IPS DF 4.7 (cell line): ENCODE measurements around the gene VPS37B.

Experiments used
- DNase-seq: peaks from one replicate; pipeline ENCODE4 v3.0.0-alpha.2; 2013; ENCODE audit warnings: low spot score; ENCODE audit errors: extremely low read depth

VPS37B gene

DNA sequence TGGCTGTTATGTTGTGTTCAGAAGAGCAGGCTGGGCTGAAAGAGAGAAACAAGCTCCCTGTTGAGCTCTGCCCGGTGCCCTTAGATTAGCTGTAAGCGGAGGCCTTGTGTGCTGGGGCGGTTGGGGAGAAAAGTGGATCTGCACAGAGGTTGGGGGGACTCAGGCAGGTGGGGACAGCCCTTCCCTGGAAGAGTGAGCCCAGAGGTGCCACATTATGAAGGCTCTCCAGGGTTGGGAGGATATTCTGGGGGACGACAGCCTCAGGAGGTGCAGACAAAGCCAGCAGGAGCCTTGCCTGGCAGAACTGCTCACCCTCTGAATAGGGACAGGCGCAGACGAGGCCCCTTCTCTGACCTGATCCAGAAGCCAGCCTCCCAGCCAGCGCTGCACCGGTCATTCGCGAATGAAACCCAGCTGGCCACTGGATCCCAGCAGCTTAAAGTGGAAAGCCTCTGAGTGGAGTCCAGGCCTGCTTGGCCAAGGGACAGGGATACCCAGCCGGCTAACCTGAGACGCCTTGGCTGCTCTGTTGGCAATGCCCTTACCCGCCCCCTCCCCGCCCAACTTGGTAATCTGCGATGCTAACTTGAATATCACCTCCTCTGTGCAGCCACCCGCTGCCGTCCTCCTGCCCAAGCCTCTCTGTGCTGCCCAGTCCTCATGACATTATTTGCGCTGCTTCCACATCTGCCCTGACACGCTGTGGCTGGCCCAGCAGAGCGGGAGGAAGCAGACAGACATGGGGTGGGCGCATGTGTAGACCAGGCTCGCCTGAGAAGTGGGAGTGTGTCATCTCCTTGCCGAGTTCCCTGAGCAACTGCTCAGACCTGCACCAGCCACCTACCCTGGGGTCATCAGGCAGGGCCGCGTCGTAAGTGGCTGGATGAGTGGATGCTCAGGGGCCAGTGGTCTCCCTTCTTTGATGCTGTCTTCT is 55.1 kb downstream of the VPS37B start:
- DNase-seq: no peak

DNA sequence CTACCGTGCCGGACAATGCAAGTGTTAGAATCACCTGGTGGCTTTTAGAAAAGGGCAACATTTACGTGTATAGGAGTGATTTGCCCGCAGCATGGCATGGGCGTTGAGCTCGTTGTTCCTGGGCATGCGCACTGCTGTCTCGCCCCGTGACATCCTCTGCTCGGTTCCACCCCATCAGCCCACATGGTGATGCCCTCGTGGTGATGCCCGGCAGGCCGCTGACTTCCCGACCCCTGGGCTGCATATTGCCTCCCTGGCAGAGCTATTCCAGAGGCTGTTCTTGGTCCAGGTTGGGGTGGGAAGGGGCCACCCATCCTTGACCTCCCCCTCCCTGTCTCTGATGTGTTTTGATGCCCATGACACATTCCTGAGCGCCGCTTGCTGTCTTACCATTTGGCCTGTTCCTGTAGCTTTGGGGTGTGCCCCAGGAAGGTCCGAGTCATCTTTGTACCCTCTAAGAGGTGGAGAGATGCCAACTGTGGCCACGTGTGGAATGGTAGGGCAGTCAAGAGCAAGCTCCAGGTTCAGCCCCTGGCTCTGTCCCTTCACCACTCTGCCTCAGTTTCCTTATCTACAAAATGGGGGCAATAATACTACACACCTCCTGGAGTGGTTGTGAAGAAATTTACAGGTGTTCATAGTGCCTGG is 55.9 kb downstream of the VPS37B start:
- no peak for DNase-seq

DNA sequence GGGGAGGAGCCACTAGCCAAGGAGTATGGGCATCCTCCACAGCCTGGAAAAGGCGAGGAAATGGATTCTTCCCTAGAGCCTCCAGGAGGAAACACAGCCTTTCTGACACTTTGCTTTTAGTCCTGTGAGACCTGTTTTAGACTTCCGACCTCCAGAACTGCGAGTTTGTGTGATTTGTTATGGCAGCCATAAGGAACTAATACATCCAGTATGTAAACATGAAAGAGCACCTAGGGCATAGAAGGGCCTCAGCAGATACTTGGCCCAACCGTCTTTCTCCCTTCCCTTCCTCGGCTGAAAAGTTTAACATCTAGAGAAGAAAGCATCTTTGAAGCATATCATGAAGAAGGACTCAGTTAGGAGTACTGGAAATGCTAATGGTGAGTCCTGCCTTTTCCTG is 57.1 kb downstream of the VPS37B start:
- DNase-seq: no peak

DNA sequence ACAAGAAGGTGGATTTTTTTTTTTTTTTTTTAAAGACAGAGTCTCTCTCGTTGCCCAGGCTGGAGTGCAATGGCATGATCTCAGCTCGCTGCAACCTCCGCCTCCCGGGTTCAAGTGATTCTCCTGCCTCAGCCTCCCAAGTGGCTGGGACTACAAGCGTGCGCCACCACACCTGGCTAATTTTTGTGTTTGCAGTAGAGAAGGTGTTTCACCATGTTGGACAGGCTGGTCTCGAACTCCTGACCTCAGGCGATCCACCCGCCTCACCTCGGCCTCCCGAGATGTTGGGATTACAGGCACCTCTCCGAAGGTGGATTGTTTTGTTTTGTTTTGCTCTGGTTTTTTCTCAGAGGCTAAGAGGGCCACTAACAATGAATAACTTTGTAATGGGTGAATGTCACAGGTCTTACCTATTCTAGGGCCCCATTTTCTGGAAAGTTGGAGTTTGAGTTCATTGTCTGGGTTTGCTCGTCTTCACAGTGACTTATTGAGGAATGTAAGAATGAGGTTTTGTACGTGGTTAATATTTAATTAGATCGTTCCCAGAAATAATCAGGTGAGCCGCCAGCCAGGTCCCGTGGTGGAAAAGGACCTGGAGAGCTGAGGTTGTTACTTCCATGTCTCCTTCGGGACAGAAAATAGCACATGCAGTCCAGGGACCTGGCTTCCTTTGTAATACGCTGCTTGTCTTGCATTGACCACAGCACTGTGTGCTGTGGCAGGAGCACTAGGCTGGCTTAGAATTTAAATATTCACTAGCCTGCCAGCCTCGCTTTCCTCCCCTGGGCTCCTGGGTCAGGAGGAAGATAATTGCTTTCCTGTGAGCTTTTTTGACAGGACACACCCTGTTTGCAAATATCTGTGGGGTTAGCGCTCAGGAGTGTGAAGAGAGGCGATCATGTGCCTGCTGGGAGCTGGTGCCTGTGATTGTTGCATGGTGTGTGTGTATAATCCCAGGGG is 58.3 kb downstream of the VPS37B start:
- DNase-seq: no peak

DNA sequence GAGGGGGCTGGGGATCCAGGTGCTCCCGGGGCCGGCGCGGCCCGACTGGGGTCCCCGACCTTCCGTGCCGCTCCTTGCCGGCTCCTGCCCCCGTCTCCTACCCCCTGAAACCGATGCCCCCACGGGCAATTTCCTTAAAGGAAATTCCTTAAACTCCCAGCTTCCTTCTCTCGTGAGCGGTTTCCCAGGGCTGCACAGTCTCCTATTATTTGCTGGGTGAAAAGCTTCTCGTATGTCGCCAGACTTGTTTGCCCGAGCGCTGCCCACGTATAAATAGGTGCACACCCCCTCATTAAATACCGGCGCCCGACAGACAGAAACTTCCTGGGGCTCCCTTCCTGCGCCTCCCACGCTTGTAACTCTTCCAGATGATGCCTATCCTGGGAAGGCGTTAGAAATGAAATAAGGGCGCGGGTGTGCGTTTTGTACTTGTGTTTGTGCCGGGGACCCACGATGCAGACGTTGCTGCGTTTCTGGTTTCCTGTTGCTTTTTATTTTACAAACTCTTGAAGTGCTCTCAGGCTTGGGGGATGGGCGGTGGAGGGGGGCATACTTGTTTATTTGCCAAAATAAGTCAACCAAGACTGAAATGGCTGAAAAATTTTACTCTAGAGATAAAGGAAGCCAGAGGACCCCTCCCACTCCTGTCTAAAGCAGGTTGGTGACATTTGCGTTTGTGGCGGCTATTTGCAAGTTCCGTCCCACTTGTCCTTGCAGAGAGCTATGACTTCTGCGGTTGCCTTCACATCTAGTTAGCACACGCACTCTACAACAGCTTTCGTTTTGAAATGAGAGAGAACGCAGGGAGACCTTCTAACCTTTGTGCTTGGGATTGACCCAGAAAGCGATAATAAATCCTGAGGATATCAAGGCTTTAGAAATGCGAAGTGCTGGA is 59.6 kb downstream of the VPS37B start:
- DNase-seq: no peak

DNA sequence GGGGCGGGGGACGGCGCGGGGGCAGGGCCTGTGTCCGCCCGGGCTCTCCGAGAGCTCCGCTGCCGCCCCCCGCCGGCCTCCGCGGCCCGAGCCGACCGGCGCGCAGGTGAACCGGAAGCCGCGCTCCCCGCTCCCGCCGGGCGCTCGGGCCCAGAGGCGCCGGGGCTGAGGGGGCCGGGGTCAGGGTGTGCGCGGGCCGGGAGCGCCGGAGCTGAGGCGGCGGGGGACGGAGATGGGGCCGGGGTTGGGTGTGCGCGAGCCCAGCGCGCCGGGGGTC is 60.2 kb downstream of the VPS37B start:
- no peak for DNase-seq

DNA sequence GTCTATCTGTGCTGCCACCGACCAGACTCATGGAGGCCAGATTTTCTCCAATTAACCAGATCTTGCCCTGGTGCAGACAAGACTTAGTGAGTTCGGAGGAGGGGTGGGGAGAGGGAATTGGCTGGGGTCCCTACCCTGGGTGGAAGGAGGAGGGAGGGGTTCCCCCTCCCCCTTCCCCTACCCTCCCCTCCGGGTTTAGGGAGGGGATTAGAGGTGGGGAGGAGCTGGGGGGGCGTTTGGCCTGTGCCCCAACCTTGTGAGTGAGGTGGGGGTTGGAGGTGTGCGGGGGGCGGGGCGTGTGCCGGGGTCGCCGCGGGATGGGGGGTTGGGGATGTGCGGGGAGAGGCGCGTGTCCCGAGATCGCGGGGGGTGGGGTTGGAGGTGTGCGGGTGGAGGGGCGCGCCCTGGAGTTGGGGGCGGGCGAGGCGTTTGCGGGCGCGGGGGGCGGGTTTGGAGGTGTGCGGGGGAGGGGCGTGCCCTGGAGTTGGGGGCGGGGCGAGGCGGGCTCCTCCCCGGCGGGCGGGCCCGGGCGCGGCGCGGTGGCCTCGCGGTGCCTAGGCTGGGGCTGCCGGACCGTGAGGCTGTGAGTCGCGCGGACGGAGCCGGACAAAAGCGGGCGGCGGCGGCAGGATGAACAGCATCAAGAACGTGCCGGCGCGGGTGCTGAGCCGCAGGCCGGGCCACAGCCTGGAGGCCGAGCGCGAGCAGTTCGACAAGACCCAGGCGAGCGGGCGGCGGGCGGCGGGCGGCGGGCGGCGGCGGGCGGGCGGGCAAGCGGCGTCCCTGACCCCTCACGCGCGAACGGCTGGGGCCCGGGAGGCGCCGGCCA is 60.8 kb downstream of the VPS37B start, which contains the start of gene HIP1R:
HIP1R (plus strand) TSS at position 537 of the 829 bp plus-strand sequence; CDS start at position 631, 94 bp downstream.
- no peak for DNase-seq

DNA sequence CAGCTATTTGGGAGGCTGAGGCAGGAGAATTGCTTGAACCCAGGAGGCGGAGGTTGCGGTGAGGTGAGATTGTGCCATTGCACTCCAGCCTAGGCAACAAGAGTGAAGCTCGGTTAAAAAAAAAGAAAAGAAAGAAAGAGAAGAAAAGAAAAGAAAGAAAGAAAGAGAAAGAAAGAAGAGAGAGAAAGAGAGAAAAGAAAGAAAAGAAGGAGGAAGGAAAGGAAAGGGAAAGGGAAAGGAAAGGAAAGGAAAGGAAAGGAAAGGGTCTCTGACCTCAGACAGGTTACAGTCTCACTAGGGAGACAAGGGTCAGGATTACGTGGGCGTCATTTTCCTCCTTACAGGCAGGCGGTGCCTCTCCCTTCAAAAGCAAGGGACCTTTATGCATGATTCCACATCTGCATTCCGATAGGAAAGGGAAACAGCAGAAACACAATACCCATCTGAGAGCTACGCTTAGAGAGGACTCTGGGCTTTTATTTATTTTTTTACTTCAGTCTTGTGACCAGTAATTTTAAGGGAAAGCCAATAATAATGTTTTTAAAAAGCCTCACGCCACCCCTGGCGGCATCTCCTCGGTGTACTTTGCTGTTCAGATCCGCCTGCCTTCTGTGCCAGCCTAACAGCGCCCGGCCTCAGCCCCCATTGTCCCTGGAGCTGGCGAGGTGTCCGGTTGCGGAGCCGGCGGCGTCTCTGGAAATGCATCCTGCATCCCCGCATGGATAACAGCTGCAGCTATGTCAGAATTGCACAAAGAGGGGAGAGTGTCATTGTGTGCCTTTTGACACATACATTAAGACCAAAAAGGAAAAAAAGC is 61.6 kb downstream of the VPS37B start:
- DNase-seq: peak; percentile 22

DNA sequence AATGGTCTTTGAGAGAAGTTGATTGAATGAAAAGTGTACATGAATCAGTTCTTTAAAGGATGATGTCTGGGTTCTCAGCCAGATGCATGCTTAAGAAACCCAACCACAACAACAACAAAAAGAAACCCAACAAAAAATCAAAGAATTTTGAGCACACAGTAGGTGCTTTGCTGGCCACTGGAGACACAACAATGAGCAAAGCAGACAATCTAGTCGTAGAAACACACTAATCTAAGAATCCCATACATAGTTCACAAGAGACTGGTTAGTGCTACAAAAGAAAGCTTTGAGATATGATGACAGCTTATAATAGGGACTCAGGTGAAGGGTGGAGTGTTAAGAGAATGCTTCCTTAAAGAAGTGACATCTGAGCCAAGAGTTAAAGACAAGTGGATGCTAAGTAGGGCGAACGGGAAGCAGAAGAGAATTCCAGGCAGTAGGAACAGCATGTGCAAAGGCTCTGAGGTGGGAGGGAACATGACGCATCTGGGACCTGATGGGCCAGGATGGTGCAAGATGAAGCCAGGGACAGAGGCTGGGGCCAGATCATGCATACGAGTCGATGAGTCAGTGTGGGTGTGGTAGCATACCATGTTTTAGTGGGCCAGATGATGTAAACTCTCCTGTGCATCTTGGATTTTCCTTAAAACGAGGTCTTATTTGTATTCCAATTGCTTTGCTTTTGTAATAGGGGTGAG is 65.3 kb downstream of the VPS37B start:
- DNase-seq: no peak

DNA sequence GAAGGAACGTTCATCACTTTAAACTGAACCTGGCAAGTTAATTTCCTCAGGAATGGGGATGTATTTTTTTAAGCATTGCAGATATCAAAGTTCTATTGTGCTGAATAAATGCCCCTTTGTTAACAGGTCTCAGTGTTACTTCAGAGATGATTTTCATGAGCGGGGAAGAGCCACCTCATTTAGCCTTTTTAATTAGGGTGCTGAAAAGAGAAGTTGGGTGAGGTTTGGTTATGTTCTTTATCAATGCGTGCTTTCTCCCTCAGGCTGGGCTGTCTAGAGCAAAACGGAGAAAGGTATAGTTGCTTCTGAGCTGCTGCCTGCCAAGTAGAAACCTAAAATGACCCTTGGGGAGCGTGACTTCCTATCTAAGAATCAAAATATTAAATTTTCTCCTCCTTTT is 68.7 kb downstream of the VPS37B start:
- no peak for DNase-seq

DNA sequence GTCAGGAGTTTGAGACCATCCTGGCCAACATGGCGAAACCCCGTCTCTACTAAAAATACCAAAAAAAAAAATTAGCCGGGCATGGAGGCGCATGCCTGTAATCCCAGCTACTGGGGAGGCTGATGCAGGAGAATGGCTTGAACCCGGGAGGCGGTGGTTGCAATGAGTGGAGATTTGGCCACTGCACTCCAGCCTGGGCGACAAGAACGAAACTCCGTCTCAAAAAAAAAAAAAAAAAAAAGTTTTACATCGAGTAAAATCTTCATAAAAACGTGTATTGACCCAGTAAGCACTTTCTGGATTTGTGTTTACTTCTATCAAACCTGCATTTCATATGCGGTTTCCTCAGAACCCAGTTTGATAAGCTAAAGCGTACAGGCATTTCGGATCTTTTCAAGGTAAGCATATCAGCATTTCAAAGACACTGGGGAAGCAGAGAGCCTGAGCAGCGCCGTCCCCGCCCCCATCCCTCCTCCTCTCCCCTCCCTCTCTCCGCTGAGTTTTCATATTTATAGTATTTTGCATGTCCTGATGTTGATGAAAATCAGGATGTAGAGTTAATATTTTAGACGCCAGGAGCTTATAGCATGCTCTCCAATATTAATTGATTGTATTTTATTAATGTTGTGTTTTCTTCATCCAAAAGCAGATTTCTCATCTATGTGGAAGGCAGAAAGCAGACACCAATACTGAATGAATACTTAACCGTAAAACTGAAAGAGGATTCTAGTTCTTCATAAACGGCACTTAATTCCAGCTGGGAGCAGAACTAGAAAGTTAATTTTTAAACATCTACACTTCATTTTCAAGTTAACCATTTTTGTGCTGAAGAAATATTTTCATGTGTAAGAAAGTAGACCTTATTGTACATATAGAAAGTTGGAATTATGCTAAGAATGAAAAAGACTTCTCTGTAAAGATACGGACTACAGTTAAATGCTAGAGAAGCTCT is 69.9 kb downstream of the VPS37B start:
- DNase-seq: no peak

DNA sequence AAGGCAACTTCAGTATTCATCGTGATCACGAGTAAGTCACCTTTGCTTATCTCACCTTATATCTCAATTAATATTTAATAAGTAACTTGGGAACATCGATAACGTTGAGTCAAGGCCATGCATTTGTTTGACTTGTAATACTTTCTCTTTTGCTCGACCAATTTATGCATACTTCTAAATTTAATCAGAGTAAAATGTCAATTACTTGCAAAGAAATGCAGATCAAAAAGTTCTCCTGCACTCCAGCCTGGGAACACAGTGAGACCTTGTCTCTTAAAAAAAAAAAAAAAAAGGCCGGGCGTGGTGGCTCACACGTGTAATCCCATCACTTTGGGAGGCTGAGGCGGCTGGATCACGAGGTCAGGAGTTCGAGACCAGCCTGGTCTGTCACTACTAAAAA is 72.5 kb downstream of the VPS37B start:
- DNase-seq: no peak

DNA sequence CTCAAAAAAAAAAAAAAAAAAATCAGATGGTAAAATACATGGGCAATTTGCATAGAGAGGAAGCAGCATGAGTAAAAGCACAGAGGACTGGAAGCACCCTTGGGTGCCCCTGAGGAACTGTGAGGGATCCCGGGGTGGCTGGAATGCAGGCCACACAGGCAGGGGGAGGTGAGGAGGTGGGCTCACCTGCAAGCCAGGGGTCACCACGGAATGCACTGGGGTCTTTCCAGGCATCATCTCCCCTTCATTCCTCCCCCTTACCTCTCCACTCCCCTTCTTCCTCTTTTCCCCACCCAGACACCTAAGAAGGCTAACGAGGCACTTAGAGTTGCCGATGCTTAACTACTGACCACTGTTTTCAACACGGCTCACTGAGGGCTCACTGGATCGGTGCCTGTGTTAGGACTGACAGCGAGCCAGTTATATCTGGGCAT is 75.1 kb downstream of the VPS37B start:
- DNase-seq: no peak

DNA sequence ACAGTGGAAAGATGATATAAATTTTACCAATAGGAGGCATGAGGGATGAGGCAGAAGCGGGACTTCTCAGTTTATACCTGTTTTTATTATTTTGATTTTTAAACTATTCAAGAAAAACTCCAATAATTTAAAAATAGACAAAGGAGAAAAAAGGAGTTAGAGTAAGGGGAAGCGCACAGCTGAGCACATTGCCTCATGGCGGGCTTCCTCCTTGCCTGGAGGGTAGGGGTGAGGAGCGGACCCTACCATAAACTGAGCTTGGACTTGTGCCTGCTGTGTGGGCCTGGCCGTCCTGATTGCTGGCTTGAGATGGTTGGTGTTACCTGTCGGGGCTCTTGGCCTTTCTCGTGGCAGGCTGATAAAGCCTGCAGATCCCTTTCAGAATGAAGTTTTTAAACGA is 75.8 kb downstream of the VPS37B start:
- no peak for DNase-seq

DNA sequence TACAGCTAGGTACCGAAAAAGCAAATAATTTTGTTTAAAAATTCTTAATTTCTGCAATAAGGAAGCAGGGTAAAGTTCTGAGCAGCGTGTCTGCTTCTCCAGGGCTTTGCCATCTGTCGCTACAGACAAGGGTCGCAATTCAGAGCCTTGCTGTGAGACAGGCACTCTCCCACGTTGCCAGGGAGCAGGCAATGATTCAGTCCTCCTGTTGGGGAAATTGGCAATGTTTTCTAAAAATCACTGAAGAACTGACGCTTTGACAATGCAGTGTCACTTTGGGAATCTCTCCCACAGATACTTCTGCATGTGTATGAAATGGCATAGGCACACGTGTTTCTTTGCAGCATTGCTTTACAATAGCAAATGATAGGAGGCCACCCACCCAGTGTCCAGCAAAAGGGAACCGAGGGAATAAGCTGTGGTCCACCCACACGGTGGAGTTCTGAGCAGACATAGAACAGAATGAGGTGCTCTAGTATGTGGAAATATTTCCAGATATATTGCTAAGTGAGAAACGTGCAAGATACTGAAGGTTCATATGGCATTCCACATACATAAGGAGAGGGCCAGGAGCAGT is 76.6 kb downstream of the VPS37B start:
- DNase-seq: no peak
